Trophoblast cell (in vitro differentiated cells and primary cell): ENCODE data around the gene RBM33.

Experiments used
- DNase-seq, 2 donors: peaks; one replicate each; pipeline ENCODE4 v3.0.0-alpha.2; 2016
- H2AFZ ChIP-seq: 2 replicates; pipeline ENCODE4 v1.6.1; 2013; ENCODE audit warnings: low read length, moderate library complexity, mild to moderate bottlenecking; ENCODE audit not compliant: insufficient read depth, poor library complexity
- H2AK5ac ChIP-seq: 2 replicates; pipeline ENCODE4 v1.6.1; 2013; ENCODE audit warnings: mild to moderate bottlenecking, low read length
- H2BK120ac ChIP-seq: 2 replicates; pipeline ENCODE4 v1.6.1; 2013; ENCODE audit warnings: low read length, mild to moderate bottlenecking, moderate library complexity; ENCODE audit not compliant: insufficient read depth, poor library complexity
- H2BK12ac ChIP-seq: 2 replicates; pipeline ENCODE4 v1.6.1; 2013; ENCODE audit warnings: mild to moderate bottlenecking, low read length, moderate library complexity
- H2BK5ac ChIP-seq: 2 replicates; pipeline ENCODE4 v1.6.1; 2013; ENCODE audit warnings: low read length, low read depth, moderate library complexity, mild to moderate bottlenecking; ENCODE audit not compliant: poor library complexity
- H3K14ac ChIP-seq: 2 replicates; pipeline ENCODE4 v1.6.1; 2013; ENCODE audit warnings: mild to moderate bottlenecking, low read length
- H3K18ac ChIP-seq: 2 replicates; pipeline ENCODE4 v1.6.1; 2013; ENCODE audit warnings: mild to moderate bottlenecking, low read length
- H3K23ac ChIP-seq: 2 replicates; pipeline ENCODE4 v1.6.1; 2013; ENCODE audit warnings: low read length
- H3K27ac ChIP-seq: 2 replicates; pipeline ENCODE4 v1.5.1; 2013; ENCODE audit warnings: low read depth, mild to moderate bottlenecking, inconsistent platforms, low read length, moderate library complexity
- H3K27me3 ChIP-seq: 2 replicates; pipeline ENCODE4 v1.6.1; 2013; ENCODE audit warnings: inconsistent platforms, mild to moderate bottlenecking, low read length, moderate library complexity; ENCODE audit not compliant: insufficient read depth
- H3K36me3 ChIP-seq, 2 experiments: 1 replicate in 1 of 2; 2 replicates in 1 of 2; pipeline ENCODE4 v1.6.1; 2013; ENCODE audit warnings: low read length in 2 of 2, mild to moderate bottlenecking in 2 of 2, moderate library complexity in 1 of 2; ENCODE audit not compliant: insufficient read depth in 2 of 2, control insufficient read depth in 1 of 2
- H3K4ac ChIP-seq: 2 replicates; pipeline ENCODE4 v1.6.1; 2013; ENCODE audit warnings: low read depth, mild to moderate bottlenecking, low read length, moderate library complexity
- H3K4me1 ChIP-seq, 2 experiments: 1 replicate in 1 of 2; 2 replicates in 1 of 2; pipeline ENCODE4 v1.6.1; 2013; ENCODE audit warnings: low read length in 2 of 2, mild to moderate bottlenecking in 2 of 2, moderate library complexity in 1 of 2; ENCODE audit not compliant: insufficient read depth in 2 of 2, control insufficient read depth in 1 of 2
- H3K4me2 ChIP-seq: 2 replicates; pipeline ENCODE4 v1.6.1; 2013; ENCODE audit warnings: inconsistent platforms, mild to moderate bottlenecking, low read length, moderate library complexity
- H3K4me3 ChIP-seq: 2 replicates; pipeline ENCODE4 v1.5.1; 2013; ENCODE audit warnings: mild to moderate bottlenecking, low read depth, low read length, inconsistent platforms
- H3K79me1 ChIP-seq: one replicate; pipeline ENCODE4 v1.6.1; 2013; ENCODE audit warnings: low read length
- H3K79me2 ChIP-seq: 2 replicates; pipeline ENCODE4 v1.6.1; 2013; ENCODE audit warnings: low read length, mild to moderate bottlenecking; ENCODE audit not compliant: control insufficient read depth, insufficient read depth, poor library complexity
- H3K9ac ChIP-seq: 2 replicates; pipeline ENCODE4 v1.6.1; 2013; ENCODE audit warnings: mild to moderate bottlenecking, low read length
- H3K9me3 ChIP-seq: 2 replicates; pipeline ENCODE4 v1.6.1; 2013; ENCODE audit warnings: low read depth, mild to moderate bottlenecking, control low read depth, inconsistent platforms, low read length; ENCODE audit not compliant: insufficient read depth
- H4K12ac ChIP-seq: 2 replicates; pipeline ENCODE4 v1.6.1; 2013; ENCODE audit warnings: low read depth, mild to moderate bottlenecking, low read length, moderate library complexity
- H4K8ac ChIP-seq: 2 replicates; pipeline ENCODE4 v1.6.1; 2013; ENCODE audit warnings: low read depth, mild to moderate bottlenecking, low read length, moderate library complexity
- H4K91ac ChIP-seq: one replicate; pipeline ENCODE4 v1.6.1; 2013; ENCODE audit warnings: low read depth, mild to moderate bottlenecking, low read length, moderate library complexity
- WGBS: extraction: QIAGEN DNeasy Blood & Tissue Kit; methylation state at CpG from one replicate; pipeline ENCODE4 v1.1.7; 2013; ENCODE audit warnings: missing lambda C conversion rate; ENCODE audit not compliant: insufficient read length, insufficient coverage; ENCODE audit errors: extremely low coverage; 5-methylcytosine and 5-hydroxymethylcytosine counted together

Gene RBM33

DNA sequence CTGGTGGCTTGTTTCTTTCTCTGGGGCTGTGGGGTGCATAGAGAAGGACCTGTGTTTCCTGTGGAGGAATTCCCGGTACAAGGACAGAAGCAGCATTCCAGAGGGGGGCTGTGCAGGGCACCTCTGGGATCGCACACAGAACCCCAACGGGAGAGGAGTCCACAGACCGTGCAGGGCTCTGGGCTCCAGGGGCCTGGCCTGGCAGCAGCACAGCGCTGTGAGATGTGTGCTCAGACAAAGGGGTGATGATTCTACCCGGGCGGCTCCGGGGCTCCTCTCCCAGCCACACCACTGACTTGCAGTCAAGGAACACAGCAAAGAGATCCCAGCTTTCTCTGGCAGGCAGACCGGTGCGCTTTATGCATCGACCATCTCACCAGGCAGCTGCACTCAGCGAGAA is 174.7 kb downstream of the RBM33 start:
- Histone ChIP-seq H3K79me2 (no peaks in the 10 kb centered on the region), H2AFZ (no peak overlapping the region), H4K12ac (no peak overlapping the region), H3K18ac (no peak overlapping the region), H3K9me3 (peaks cover 7% of the 10 kb centered on the region), H2BK12ac (no peak overlapping the region), H3K4me1 (no peaks in the 10 kb centered on the region), H2BK5ac (no peak overlapping the region), H3K4me2 (no peak overlapping the region), H3K79me1 (no peaks in the 10 kb centered on the region), H2BK120ac (no peak overlapping the region), H3K27ac (no peak overlapping the region), H4K91ac (no peak overlapping the region), H3K4ac (no peak overlapping the region), H3K4me3 (no peak overlapping the region), H3K23ac (no peak overlapping the region), H4K8ac (no peak overlapping the region), H3K14ac (no peak overlapping the region), H3K36me3 (no peaks in the 10 kb centered on the region), H3K27me3 (peaks cover 5% of the 10 kb centered on the region), H2AK5ac (no peak overlapping the region), H3K9ac (no peak overlapping the region)
- WGBS: no CpG with 5 or more reads among the region's 12 CpGs
- DNase-seq: no peak

DNA sequence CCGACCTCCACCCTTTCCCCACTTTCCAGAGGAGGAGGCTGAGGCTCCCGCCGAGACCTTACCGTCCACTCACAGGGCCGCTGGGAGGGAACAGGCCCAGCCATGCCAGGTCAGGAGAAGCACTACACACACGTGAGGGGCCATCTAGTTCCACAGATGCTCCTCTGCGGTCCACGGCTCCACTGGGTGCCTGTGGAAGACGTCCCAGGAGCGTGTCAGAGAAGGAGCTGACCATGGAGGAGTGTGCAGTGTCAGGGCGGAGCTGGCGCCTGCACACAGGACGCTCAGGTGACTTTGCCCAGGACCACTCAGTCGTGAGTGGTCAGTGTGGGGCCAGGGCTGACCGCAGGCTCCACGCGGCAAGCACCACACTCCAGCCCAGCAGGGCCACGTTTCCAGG is 175.8 kb downstream of the RBM33 start:
- H2AFZ ChIP-seq: no peak overlapping the region
- no peak overlapping the region for H2BK5ac ChIP-seq
- no peak overlapping the region for H3K4ac ChIP-seq
- no peak overlapping the region for H4K91ac ChIP-seq
- H3K27me3 ChIP-seq: no peaks in the 10 kb centered on the region
- H3K4me2 ChIP-seq: no peak overlapping the region
- DNase-seq: no peak
- no peaks in the 10 kb centered on the region for H3K4me1 ChIP-seq
- H2BK12ac ChIP-seq: no peak overlapping the region
- H3K79me1 ChIP-seq: no peaks in the 10 kb centered on the region
- H3K27ac ChIP-seq: no peak overlapping the region
- no peak overlapping the region for H2BK120ac ChIP-seq
- no peak overlapping the region for H3K18ac ChIP-seq
- no peak overlapping the region for H3K9ac ChIP-seq
- H3K36me3 ChIP-seq: no peaks in the 10 kb centered on the region
- no peak overlapping the region for H3K14ac ChIP-seq
- no peak overlapping the region for H3K4me3 ChIP-seq
- WGBS: no CpG with 5 or more reads among the region's 18 CpGs
- H4K8ac ChIP-seq: no peak overlapping the region
- H3K9me3 ChIP-seq: peaks cover 6% of the 10 kb centered on the region
- H2AK5ac ChIP-seq: no peak overlapping the region
- H3K23ac ChIP-seq: no peak overlapping the region
- H4K12ac ChIP-seq: no peak overlapping the region
- no peaks in the 10 kb centered on the region for H3K79me2 ChIP-seq

DNA sequence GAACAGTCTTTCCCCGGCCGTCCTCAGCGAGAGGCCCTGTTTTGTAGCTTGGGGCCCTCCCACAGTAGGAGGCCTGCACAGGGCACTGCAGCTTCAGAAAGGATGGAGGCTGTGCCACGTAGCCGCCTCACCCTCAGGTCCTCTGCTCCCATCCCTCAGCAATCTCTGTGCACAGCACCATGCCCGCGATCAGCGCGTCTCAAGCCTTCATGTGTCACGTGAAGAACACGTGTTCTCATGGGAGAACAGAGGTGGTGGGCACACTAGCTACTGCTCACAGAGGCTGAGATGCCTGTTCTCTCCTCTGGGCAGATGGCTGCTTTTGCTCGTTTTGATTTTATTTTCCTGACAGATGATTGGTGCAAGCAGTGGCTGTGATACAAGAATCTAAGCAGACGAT is 176.3 kb downstream of the RBM33 start:
- peaks cover 6% of the 10 kb centered on the region for H3K9me3 ChIP-seq
- no peaks in the 10 kb centered on the region for H3K79me2 ChIP-seq
- H2BK5ac ChIP-seq: no peak overlapping the region
- H3K27me3 ChIP-seq: no peaks in the 10 kb centered on the region
- no peak overlapping the region for H4K12ac ChIP-seq
- H3K14ac ChIP-seq: no peak overlapping the region
- H2AFZ ChIP-seq: no peak overlapping the region
- no peaks in the 10 kb centered on the region for H3K36me3 ChIP-seq
- no peak overlapping the region for H3K23ac ChIP-seq
- no peak overlapping the region for H4K8ac ChIP-seq
- no peak overlapping the region for H2BK12ac ChIP-seq
- H3K9ac ChIP-seq: no peak overlapping the region
- H2BK120ac ChIP-seq: no peak overlapping the region
- H3K4me2 ChIP-seq: no peak overlapping the region
- no peaks in the 10 kb centered on the region for H3K4me1 ChIP-seq
- H3K27ac ChIP-seq: no peak overlapping the region
- H3K18ac ChIP-seq: no peak overlapping the region
- no CpG with 5 or more reads among the region's 13 CpGs for WGBS
- no peak overlapping the region for H4K91ac ChIP-seq
- no peak overlapping the region for H3K4me3 ChIP-seq
- H2AK5ac ChIP-seq: no peak overlapping the region
- DNase-seq: no peak
- H3K79me1 ChIP-seq: no peaks in the 10 kb centered on the region
- H3K4ac ChIP-seq: no peak overlapping the region

DNA sequence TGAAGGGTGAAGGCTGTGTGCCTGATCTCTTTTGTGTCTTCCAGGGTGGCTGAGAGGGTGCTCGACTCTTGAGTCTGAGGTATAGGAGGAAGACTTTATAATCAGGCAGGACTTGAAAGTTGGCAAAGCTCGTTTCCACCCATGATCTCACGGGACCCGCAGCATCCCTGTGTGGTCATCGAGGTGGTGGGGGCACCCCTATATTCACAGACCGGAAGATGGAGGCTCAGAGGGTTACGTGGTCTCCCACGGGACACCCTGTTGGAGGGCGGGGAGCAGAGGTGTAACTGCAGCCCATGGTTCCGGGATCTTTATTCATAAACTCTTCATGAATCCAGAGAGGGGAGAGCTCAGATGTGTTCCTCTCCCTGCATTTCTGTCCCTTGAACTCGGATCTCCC is 177.4 kb downstream of the RBM33 start:
- no peak overlapping the region for H4K8ac ChIP-seq
- no peak overlapping the region for H4K12ac ChIP-seq
- no peaks in the 10 kb centered on the region for H3K27me3 ChIP-seq
- no peak overlapping the region for H3K14ac ChIP-seq
- H2BK5ac ChIP-seq: no peak overlapping the region
- H4K91ac ChIP-seq: no peak overlapping the region
- H2AK5ac ChIP-seq: no peak overlapping the region
- no peaks in the 10 kb centered on the region for H3K79me2 ChIP-seq
- H3K27ac ChIP-seq: no peak overlapping the region
- peaks cover 6% of the 10 kb centered on the region for H3K9me3 ChIP-seq
- DNase-seq: no peak
- no peak overlapping the region for H3K4me2 ChIP-seq
- H3K4me3 ChIP-seq: no peak overlapping the region
- H3K36me3 ChIP-seq: no peaks in the 10 kb centered on the region
- H3K23ac ChIP-seq: no peak overlapping the region
- WGBS: no CpG with 5 or more reads among the region's 11 CpGs
- no peak overlapping the region for H2BK12ac ChIP-seq
- no peak overlapping the region for H3K18ac ChIP-seq
- no peak overlapping the region for H3K4ac ChIP-seq
- H2BK120ac ChIP-seq: no peak overlapping the region
- no peaks in the 10 kb centered on the region for H3K4me1 ChIP-seq
- no peak overlapping the region for H3K9ac ChIP-seq
- H3K79me1 ChIP-seq: no peaks in the 10 kb centered on the region
- H2AFZ ChIP-seq: no peak overlapping the region
